Esophagus squamous epithelium (tissue), 4 donors: ENCODE results near the gene PLD6.

Source experiments
- CTCF ChIP-seq, 6 experiments: fragments of 450-650 bp in 4 of 6; fragments of 200-600 bp in 2 of 6; sonication (generic) in 2 of 6; IDR thresholded peaks; one replicate each; pipeline ENCODE4 v1.5.1; 2016 to 2019; ENCODE audit warnings: antibody characterized with exemption in 6 of 6, mild to moderate bottlenecking in 4 of 6, moderate library complexity in 4 of 6
- POLR2A ChIP-seq, 4 donors: fragments of 450-650 bp; IDR thresholded peaks; one replicate each; pipeline ENCODE4 v1.6.1; 2017; ENCODE audit warnings: antibody characterized with exemption in 4 of 4, mild to moderate bottlenecking in 4 of 4, moderate library complexity in 3 of 4

DNA sequence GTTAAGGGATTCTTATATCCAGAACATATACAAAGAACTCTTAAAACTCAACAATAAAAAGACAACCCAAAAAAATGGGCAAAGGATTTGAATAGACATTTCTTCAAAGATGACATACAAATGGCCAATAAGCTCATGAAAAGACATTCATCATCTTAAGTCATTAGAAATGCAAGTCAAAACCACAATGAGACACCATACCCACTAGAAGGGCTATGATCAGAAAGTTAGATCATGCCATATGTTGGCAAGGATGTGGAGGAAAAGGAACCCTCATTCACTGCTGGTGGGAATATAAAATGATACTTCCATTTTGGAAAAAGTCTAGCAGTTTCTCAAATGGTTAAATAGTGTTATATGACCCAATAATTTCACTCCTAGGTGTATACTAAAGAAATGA lies 9.4 kb downstream of the PLD6 start:
- TF ChIP-seq CTCF (IDR thresholded peaks at IDR 0.05), result no peak
- no peak for TF ChIP-seq POLR2A (IDR thresholded peaks at IDR 0.05)
